ENCODE data around the gene ASPN.

ASPN gene

GRCh38 chr9:92483627-92484545, 1.6 kb upstream of the ASPN start:
- no peak overlapping the region for H3K9ac ChIP-seq (ENCODE audit: low read length)
- H3K27me3 ChIP-seq (ENCODE audit: control insufficient read depth, insufficient read depth, low read length): no peaks in the 10 kb centered on the region
- no peaks in the 10 kb centered on the region for H3K9me3 ChIP-seq (ENCODE audit: control insufficient read depth, low read length)
- no peak overlapping the region for H3K4me3 ChIP-seq (ENCODE audit: low read length)
- no peaks in the 10 kb centered on the region for H3K36me3 ChIP-seq (ENCODE audit: control insufficient read depth, insufficient read depth, low read length)
- H3K4me1 ChIP-seq (ENCODE audit: control insufficient read depth, insufficient read depth, low read length): peaks cover 23% of the 10 kb centered on the region

- Histone ChIP-seq H3K9me3 (ENCODE audit: control insufficient read depth, low read length) (no peaks in the 10 kb centered on the region), H3K27me3 (ENCODE audit: control insufficient read depth, insufficient read depth, low read length) (no peaks in the 10 kb centered on the region), H3K36me3 (ENCODE audit: control insufficient read depth, insufficient read depth, low read length) (no peaks in the 10 kb centered on the region), H3K9ac (ENCODE audit: low read length) (no peak overlapping the region), H3K4me1 (ENCODE audit: control insufficient read depth, insufficient read depth, low read length) (peaks cover 26% of the 10 kb centered on the region), H3K4me3 (ENCODE audit: low read length) (no peak overlapping the region)
Measured at GRCh38 chr9:92482805-92483204, 499 bp upstream of the ASPN start.

GRCh38 chr9:92480986-92481633, 1.2 kb downstream of the ASPN start:
- H3K9ac ChIP-seq (ENCODE audit: low read length): no peak overlapping the region
- peaks cover 26% of the 10 kb centered on the region for H3K4me1 ChIP-seq (ENCODE audit: control insufficient read depth, insufficient read depth, low read length)
- no peaks in the 10 kb centered on the region for H3K36me3 ChIP-seq (ENCODE audit: control insufficient read depth, insufficient read depth, low read length)
- H3K9me3 ChIP-seq (ENCODE audit: control insufficient read depth, low read length): no peaks in the 10 kb centered on the region
- no peak overlapping the region for H3K4me3 ChIP-seq (ENCODE audit: low read length)
- H3K27me3 ChIP-seq (ENCODE audit: control insufficient read depth, insufficient read depth, low read length): no peaks in the 10 kb centered on the region

GRCh38 chr9:92480291-92480771, 2.0 kb downstream of the ASPN start:
- H3K9ac ChIP-seq (ENCODE audit: low read length): no peak overlapping the region
- no peaks in the 10 kb centered on the region for H3K27me3 ChIP-seq (ENCODE audit: control insufficient read depth, insufficient read depth, low read length)
- H3K9me3 ChIP-seq (ENCODE audit: control insufficient read depth, low read length): no peaks in the 10 kb centered on the region
- H3K36me3 ChIP-seq (ENCODE audit: control insufficient read depth, insufficient read depth, low read length): no peaks in the 10 kb centered on the region
- H3K4me3 ChIP-seq (ENCODE audit: low read length): no peak overlapping the region
- H3K4me1 ChIP-seq (ENCODE audit: control insufficient read depth, insufficient read depth, low read length): peaks cover 26% of the 10 kb centered on the region

GRCh38 chr9:92479346-92479745, 3.0 kb downstream of the ASPN start:
- Histone ChIP-seq H3K27me3 (ENCODE audit: control insufficient read depth, insufficient read depth, low read length) (no peaks in the 10 kb centered on the region), H3K4me3 (ENCODE audit: low read length) (no peak overlapping the region), H3K36me3 (ENCODE audit: control insufficient read depth, insufficient read depth, low read length) (no peaks in the 10 kb centered on the region), H3K9ac (ENCODE audit: low read length) (no peak overlapping the region), H3K4me1 (ENCODE audit: control insufficient read depth, insufficient read depth, low read length) (peaks cover 26% of the 10 kb centered on the region), H3K9me3 (ENCODE audit: control insufficient read depth, low read length) (no peaks in the 10 kb centered on the region)

- Histone ChIP-seq H3K4me3 (ENCODE audit: low read length) (no peak overlapping the region), H3K27me3 (ENCODE audit: control insufficient read depth, insufficient read depth, low read length) (no peaks in the 10 kb centered on the region), H3K36me3 (ENCODE audit: control insufficient read depth, insufficient read depth, low read length) (no peaks in the 10 kb centered on the region), H3K9me3 (ENCODE audit: control insufficient read depth, low read length) (no peaks in the 10 kb centered on the region), H3K9ac (ENCODE audit: low read length) (no peak overlapping the region), H3K4me1 (ENCODE audit: control insufficient read depth, insufficient read depth, low read length) (peaks cover 26% of the 10 kb centered on the region)
Measured at GRCh38 chr9:92478783-92479182, 3.5 kb downstream of the ASPN start.

- H3K27me3 ChIP-seq (ENCODE audit: control insufficient read depth, insufficient read depth, low read length): no peaks in the 10 kb centered on the region
Measured at GRCh38 chr9:92476962-92477361, 5.3 kb downstream of the ASPN start.

GRCh38 chr9:92474587-92474986, 7.7 kb downstream of the ASPN start:
- H3K9ac ChIP-seq (ENCODE audit: low read length): no peak overlapping the region
- H3K36me3 ChIP-seq (ENCODE audit: control insufficient read depth, insufficient read depth, low read length): no peaks in the 10 kb centered on the region
- no peak overlapping the region for H3K4me3 ChIP-seq (ENCODE audit: low read length)
- no peaks in the 10 kb centered on the region for H3K9me3 ChIP-seq (ENCODE audit: control insufficient read depth, low read length)
- H3K27me3 ChIP-seq (ENCODE audit: control insufficient read depth, insufficient read depth, low read length): no peaks in the 10 kb centered on the region
- peaks cover 10% of the 10 kb centered on the region for H3K4me1 ChIP-seq (ENCODE audit: control insufficient read depth, insufficient read depth, low read length)

More at GRCh38 chr9:92476962-92477361, 5.3 kb downstream of the ASPN start:
- H3K4me3 ChIP-seq (ENCODE audit: low read length): no peak overlapping the region
- no peaks in the 10 kb centered on the region for H3K9me3 ChIP-seq (ENCODE audit: control insufficient read depth, low read length)
- no peaks in the 10 kb centered on the region for H3K36me3 ChIP-seq (ENCODE audit: control insufficient read depth, insufficient read depth, low read length)
- H3K4me1 ChIP-seq (ENCODE audit: control insufficient read depth, insufficient read depth, low read length): peaks cover 26% of the 10 kb centered on the region
- H3K9ac ChIP-seq (ENCODE audit: low read length): no peak overlapping the region

GRCh38 chr9:92468206-92468605, 14.1 kb downstream of the ASPN start:
- Histone ChIP-seq H3K4me1 (ENCODE audit: control insufficient read depth, insufficient read depth, low read length) (peaks cover 13% of the 10 kb centered on the region), H3K9me3 (ENCODE audit: control insufficient read depth, low read length) (no peaks in the 10 kb centered on the region), H3K27me3 (ENCODE audit: control insufficient read depth, insufficient read depth, low read length) (no peaks in the 10 kb centered on the region), H3K9ac (ENCODE audit: low read length) (no peak overlapping the region), H3K4me3 (ENCODE audit: low read length) (no peak overlapping the region), H3K36me3 (ENCODE audit: control insufficient read depth, insufficient read depth, low read length) (no peaks in the 10 kb centered on the region)

GRCh38 chr9:92467511-92467910, 14.8 kb downstream of the ASPN start:
- Histone ChIP-seq H3K27me3 (ENCODE audit: control insufficient read depth, insufficient read depth, low read length) (no peaks in the 10 kb centered on the region), H3K4me3 (ENCODE audit: low read length) (no peak overlapping the region), H3K36me3 (ENCODE audit: control insufficient read depth, insufficient read depth, low read length) (no peaks in the 10 kb centered on the region), H3K9ac (ENCODE audit: low read length) (no peak overlapping the region), H3K4me1 (ENCODE audit: control insufficient read depth, insufficient read depth, low read length) (peaks cover 17% of the 10 kb centered on the region), H3K9me3 (ENCODE audit: control insufficient read depth, low read length) (no peaks in the 10 kb centered on the region)

GRCh38 chr9:92467041-92467440, 15.3 kb downstream of the ASPN start:
- no peak overlapping the region for H3K9ac ChIP-seq (ENCODE audit: low read length)
- H3K36me3 ChIP-seq (ENCODE audit: control insufficient read depth, insufficient read depth, low read length): no peaks in the 10 kb centered on the region
- no peaks in the 10 kb centered on the region for H3K27me3 ChIP-seq (ENCODE audit: control insufficient read depth, insufficient read depth, low read length)
- H3K4me1 ChIP-seq (ENCODE audit: control insufficient read depth, insufficient read depth, low read length): peaks cover 17% of the 10 kb centered on the region
- H3K4me3 ChIP-seq (ENCODE audit: low read length): no peak overlapping the region
- no peaks in the 10 kb centered on the region for H3K9me3 ChIP-seq (ENCODE audit: control insufficient read depth, low read length)

- no peaks in the 10 kb centered on the region for H3K27me3 ChIP-seq (ENCODE audit: control insufficient read depth, insufficient read depth, low read length)
- H3K4me1 ChIP-seq (ENCODE audit: control insufficient read depth, insufficient read depth, low read length): peaks cover 17% of the 10 kb centered on the region
- no peak overlapping the region for H3K4me3 ChIP-seq (ENCODE audit: low read length)
- no peak overlapping the region for H3K9ac ChIP-seq (ENCODE audit: low read length)
- H3K9me3 ChIP-seq (ENCODE audit: control insufficient read depth, low read length): no peaks in the 10 kb centered on the region
- no peaks in the 10 kb centered on the region for H3K36me3 ChIP-seq (ENCODE audit: control insufficient read depth, insufficient read depth, low read length)
Measured at GRCh38 chr9:92463984-92464383, 18.3 kb downstream of the ASPN start.
